Glutamatergic neuron (in vitro differentiated cells): ENCODE results near the gene OR13C4. TPM values are rescaled to one million over a fixed set of nuclear protein-coding genes. Genes with fewer than 3 reads are reported as not detected.

ENCODE experiments used
- DNase-seq: peaks from one replicate; pipeline ENCODE4 v3.0.0; 2022
- H3K27ac Mint-ChIP-seq: one replicate; pipeline ENCODE4 v1.8.0; 2020; ENCODE audit warnings: mild to moderate bottlenecking, mixed read lengths, inconsistent platforms; ENCODE audit not compliant: unreplicated experiment
- H3K27me3 Mint-ChIP-seq: one replicate; pipeline ENCODE4 v1.8.0; 2020; ENCODE audit warnings: mild to moderate bottlenecking, moderate library complexity, mixed read lengths, inconsistent platforms; ENCODE audit not compliant: unreplicated experiment
- H3K36me3 Mint-ChIP-seq: one replicate; pipeline ENCODE4 v1.8.0; 2020; ENCODE audit warnings: mild to moderate bottlenecking, mixed read lengths, inconsistent platforms; ENCODE audit not compliant: unreplicated experiment
- H3K4me1 Mint-ChIP-seq: one replicate; pipeline ENCODE4 v1.8.0; 2020; ENCODE audit warnings: mild to moderate bottlenecking, low read depth, mixed read lengths, inconsistent platforms; ENCODE audit not compliant: unreplicated experiment
- H3K4me3 Mint-ChIP-seq: one replicate; pipeline ENCODE4 v1.8.0; 2020; ENCODE audit warnings: mild to moderate bottlenecking, mixed read lengths, inconsistent platforms; ENCODE audit not compliant: unreplicated experiment
- H3K9me3 Mint-ChIP-seq: one replicate; pipeline ENCODE4 v1.8.0; 2020; ENCODE audit warnings: mild to moderate bottlenecking, moderate library complexity, mixed read lengths, inconsistent platforms; ENCODE audit not compliant: unreplicated experiment
- long read RNA-seq: library from polyadenylated mRNA; unstranded; transcript quantifications from one replicate; pipeline ENCODE4 v2.0.0, GENCODE V29; 2020; ENCODE audit not compliant: unreplicated experiment
- total RNA-seq: library from RNA; stranded (reverse); fragmentation: NEBNext Ultra II Directional; extraction: Animal tissue kit (Norgen Biotek cat#: 25700); gene quantifications from one replicate; pipeline ENCODE4 v1.2.1, GENCODE V29; 2021; ENCODE audit not compliant: unreplicated experiment
- TF ChIP-seq, protein P1 (sequence below): fragments of 200-600 bp; sonication (generic); IDR thresholded peaks from one replicate; pipeline ENCODE4 v1.5.0; 2021; ENCODE audit not compliant: partially characterized antibody, unreplicated experiment

OR13C4 gene
- not detected for total RNA-seq
- long read RNA-seq, result 0 reads

DNA sequence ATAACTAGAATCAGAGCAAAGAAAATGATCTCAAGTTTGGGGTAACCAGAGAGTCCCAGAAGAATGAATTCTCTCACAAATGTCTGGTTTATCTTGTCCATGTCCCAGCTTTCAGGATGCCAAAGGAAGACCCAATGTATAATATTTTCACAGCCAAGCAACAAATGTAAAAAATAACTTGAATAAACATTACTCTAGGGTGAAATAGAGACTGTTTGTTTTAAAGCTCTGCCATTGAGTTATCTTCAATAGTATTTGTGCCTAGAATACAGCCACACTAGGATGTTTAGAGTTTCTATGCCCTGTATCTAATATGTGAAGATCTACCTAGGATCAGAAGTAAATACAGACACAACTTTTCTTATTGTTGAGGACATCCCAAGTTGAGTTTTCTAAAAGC, at the start of gene OR13C4:
TSS of gene OR13C4 (minus strand) at position 101 of the 400 bp plus-strand sequence. CDS start at position 101, 0 bp downstream.
- Mint-ChIP-seq H3K9me3 (no peaks in the 10 kb centered on the region), H3K4me3 (no peak within 1 kb of the TSS), H3K4me1 (no peaks in the 10 kb centered on the region), H3K27me3 (no peaks in the 10 kb centered on the region), H3K36me3 (no peaks in the 10 kb centered on the region), H3K27ac (no peak within 1 kb of the TSS)
- no peak for DNase-seq
- TF ChIP-seq, protein P1, sequence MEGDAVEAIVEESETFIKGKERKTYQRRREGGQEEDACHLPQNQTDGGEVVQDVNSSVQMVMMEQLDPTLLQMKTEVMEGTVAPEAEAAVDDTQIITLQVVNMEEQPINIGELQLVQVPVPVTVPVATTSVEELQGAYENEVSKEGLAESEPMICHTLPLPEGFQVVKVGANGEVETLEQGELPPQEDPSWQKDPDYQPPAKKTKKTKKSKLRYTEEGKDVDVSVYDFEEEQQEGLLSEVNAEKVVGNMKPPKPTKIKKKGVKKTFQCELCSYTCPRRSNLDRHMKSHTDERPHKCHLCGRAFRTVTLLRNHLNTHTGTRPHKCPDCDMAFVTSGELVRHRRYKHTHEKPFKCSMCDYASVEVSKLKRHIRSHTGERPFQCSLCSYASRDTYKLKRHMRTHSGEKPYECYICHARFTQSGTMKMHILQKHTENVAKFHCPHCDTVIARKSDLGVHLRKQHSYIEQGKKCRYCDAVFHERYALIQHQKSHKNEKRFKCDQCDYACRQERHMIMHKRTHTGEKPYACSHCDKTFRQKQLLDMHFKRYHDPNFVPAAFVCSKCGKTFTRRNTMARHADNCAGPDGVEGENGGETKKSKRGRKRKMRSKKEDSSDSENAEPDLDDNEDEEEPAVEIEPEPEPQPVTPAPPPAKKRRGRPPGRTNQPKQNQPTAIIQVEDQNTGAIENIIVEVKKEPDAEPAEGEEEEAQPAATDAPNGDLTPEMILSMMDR, result no peak

DNA sequence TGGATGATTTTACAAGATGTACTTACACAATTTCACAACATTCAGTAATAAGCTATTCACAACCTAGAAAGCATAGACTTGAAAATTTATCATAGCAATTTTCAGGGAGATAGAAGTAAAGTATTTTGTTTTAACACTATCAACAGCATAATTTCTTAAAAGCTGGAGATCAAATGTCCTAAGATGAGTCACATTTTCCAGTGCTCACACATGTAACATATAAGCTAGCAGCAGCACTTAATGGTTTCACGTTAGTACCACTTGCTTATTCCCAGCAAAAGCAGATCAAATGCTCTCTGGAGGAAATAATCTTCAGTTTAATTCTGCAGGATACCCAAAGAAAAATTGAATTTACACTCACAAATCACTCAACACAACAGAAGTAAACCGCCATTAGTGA, 48.4 kb upstream of the OR13C4 start:
- no peaks in the 10 kb centered on the region for H3K4me1 Mint-ChIP-seq

DNA sequence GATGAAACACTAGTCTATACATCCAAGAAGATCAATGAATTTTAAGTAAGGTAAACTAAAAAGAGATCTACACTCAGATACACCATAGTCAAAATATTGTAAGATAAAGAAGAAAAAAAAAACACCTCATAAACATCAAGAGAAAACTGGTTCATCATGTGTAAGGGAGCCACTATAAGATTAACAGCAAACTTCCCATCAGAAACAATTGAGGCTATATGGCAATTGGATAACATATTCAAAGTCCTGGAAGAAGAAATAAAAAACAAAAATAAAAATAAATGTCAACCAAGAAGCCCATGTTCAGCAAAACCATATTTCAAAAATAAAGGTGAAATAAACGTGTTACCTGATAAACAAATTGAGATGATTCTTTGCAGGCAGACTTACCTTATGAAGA, 45.6 kb upstream of the OR13C4 start:
- H3K27ac Mint-ChIP-seq, result no peak overlapping the region
- H3K4me3 Mint-ChIP-seq, result no peak overlapping the region
- H3K4me1 Mint-ChIP-seq, result no peaks in the 10 kb centered on the region
- no peaks in the 10 kb centered on the region for H3K36me3 Mint-ChIP-seq
- peaks cover 2% of the 10 kb centered on the region for H3K9me3 Mint-ChIP-seq
- no peak for DNase-seq
- H3K27me3 Mint-ChIP-seq, result peaks cover 2% of the 10 kb centered on the region
- TF ChIP-seq, protein P1, result no peak

More for the DNA sequence above, 48.4 kb upstream of the OR13C4 start:
- DNase-seq, result no peak
- H3K36me3 Mint-ChIP-seq, result no peaks in the 10 kb centered on the region
- peaks cover 2% of the 10 kb centered on the region for H3K9me3 Mint-ChIP-seq
- H3K4me3 Mint-ChIP-seq, result no peak overlapping the region
- H3K27ac Mint-ChIP-seq, result peak overlapping the region; percentile 87
- TF ChIP-seq, protein P1, result no peak
- peaks cover 2% of the 10 kb centered on the region for H3K27me3 Mint-ChIP-seq

DNA sequence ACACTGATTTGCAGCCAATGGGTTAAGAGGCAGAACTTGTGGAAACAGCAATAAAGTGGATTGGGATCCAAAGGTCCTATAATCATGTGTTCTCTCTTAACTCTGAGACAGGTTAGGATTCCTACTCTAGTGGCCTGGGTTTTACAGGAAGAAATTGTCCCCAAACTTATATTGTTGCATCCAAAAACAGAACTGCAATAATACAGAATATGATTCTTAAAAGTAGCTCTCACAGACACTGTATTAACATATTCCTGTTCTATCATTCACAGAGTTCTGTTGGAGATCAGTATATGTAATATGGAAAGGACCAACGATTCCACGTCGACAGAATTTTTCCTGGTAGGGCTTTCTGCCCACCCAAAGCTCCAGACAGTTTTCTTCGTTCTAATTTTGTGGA, 41.9 kb upstream of the OR13C4 start, which contains the start of gene OR13C8:
TSS of gene OR13C8 (plus strand) at position 301 of the 400 bp plus-strand sequence. CDS start at position 301, 0 bp downstream.
- no peaks in the 10 kb centered on the region for H3K27me3 Mint-ChIP-seq
- TF ChIP-seq, protein P1, result no peak
- H3K27ac Mint-ChIP-seq, result no peak within 1 kb of the TSS
- no peak for DNase-seq
- H3K9me3 Mint-ChIP-seq, result peaks cover under 1% of the 10 kb centered on the region
- H3K36me3 Mint-ChIP-seq, result no peaks in the 10 kb centered on the region
- no peak within 1 kb of the TSS for H3K4me3 Mint-ChIP-seq
- H3K4me1 Mint-ChIP-seq, result no peaks in the 10 kb centered on the region

DNA sequence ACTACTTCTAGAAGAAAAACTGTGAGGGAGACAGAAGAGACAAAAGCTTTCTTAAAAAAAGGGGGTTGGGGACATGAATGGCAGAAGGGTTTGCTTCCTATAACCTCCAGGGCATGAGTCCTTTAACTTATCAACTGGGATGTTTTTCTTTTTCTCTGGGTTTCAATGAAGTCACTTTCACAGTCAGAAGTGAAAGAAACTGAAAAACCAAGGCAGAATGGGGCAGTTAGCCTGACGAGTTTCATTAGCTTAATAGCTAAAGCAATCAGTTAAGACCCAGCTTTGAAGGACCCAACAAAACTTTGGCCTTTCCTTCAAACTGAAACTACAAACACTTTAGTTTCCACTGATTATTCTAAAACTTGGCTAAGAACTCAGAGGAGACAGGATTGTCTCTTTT, 37.3 kb upstream of the OR13C4 start:
- DNase-seq, result no peak
- Mint-ChIP-seq H3K4me1 (no peaks in the 10 kb centered on the region), H3K27ac (no peak overlapping the region), H3K27me3 (no peaks in the 10 kb centered on the region), H3K4me3 (no peak overlapping the region), H3K9me3 (no peaks in the 10 kb centered on the region), H3K36me3 (no peaks in the 10 kb centered on the region)
- TF ChIP-seq, protein P1, result no peak
